HepG2 (cell line): ENCODE results near the gene INO80. TPM values are rescaled to one million over a fixed set of nuclear protein-coding genes. Genes with fewer than 3 reads are reported as not detected.

Experiments used
- ATAC-seq: fragments of 200-7000 bp; cut with Tn5 transposase; 3 replicates; pipeline ENCODE4 v1.9.1; 2020; ENCODE audit warnings: mild to moderate bottlenecking, moderate library complexity
- BruUV-seq: library from RNA; stranded (reverse); fragments of 400-500 nt; replicated peaks from 2 replicates; lab custom pipeline; 2021; lab: Mats Ljungman, UMichigan
- CTCF ChIA-PET: fragments of 300-600 bp; formaldehyde crosslinking; extraction: SDS; loops from one replicate; lab custom pipeline; 2021; ENCODE audit warnings: low total read pairs, inconsistent platforms, low intra/inter-chr PET ratio; lab: Yijun Ruan, JAX
- POLR2A ChIA-PET: fragments of 350-600 bp; sonication (Branson Sonifier 250); formaldehyde crosslinking; loops from one replicate; lab custom pipeline; 2020; ENCODE audit warnings: antibody characterized with exemption, inconsistent platforms; lab: Yijun Ruan, JAX
- DNase-seq: peaks from one replicate; pipeline ENCODE4 v3.0.0-alpha.2; 2015; ENCODE audit warnings: low spot score
- FAIRE-seq: peaks from 3 replicates; lab custom pipeline; 2011; peaks lifted over from hg19 to GRCh38; lab: Jason Lieb, UNC
- H2AFZ ChIP-seq: one replicate; pipeline ENCODE4 v1.6.1; 2011; ENCODE audit warnings: low read length, inconsistent platforms
- H3K27ac ChIP-seq: fragments of 300-600 bp; 3 replicates; pipeline ENCODE4 v1.8.0; 2011; ENCODE audit warnings: mixed run types, mild to moderate bottlenecking, mixed read lengths, low read length, inconsistent platforms; ENCODE audit not compliant: insufficient read depth; ENCODE audit errors: extremely low read length
- H3K27me3 ChIP-seq, 2 experiments: fragments of 200-600 bp in 1 of 2; 2 replicates in 1 of 2; 3 replicates in 1 of 2; pipeline versions ENCODE4 v1.6.0 to v1.8.0; 2011; ENCODE audit warnings: low read length in 2 of 2, mild to moderate bottlenecking in 2 of 2, moderate library complexity in 2 of 2, inconsistent platforms in 1 of 2; ENCODE audit not compliant: insufficient read depth in 2 of 2, control insufficient read depth in 1 of 2
- H3K36me3 ChIP-seq, 2 experiments: fragments of 200-600 bp in 1 of 2; replicated peaks in 1 of 2; 2 replicates in 1 of 2; 3 replicates in 1 of 2; pipeline versions ENCODE4 v1.5.1 to v1.8.0; 2011; ENCODE audit warnings: low read length in 2 of 2, inconsistent platforms in 1 of 2; ENCODE audit not compliant: insufficient read depth in 2 of 2, control insufficient read depth in 1 of 2
- H3K4me1 ChIP-seq: 2 replicates; pipeline ENCODE4 v1.5.1; 2012; ENCODE audit warnings: low read length, inconsistent platforms; ENCODE audit not compliant: insufficient read depth
- H3K4me2 ChIP-seq: 2 replicates; pipeline ENCODE4 v1.6.0; 2011; ENCODE audit warnings: low read depth, low read length, inconsistent platforms
- H3K4me3 ChIP-seq, 3 experiments: fragments of 200-600 bp in 1 of 3; sonication (generic), shearing (Covaris generic) in 1 of 3; replicated peaks in 1 of 3; 2 replicates each; pipeline ENCODE4 v1.5.1; 2011 to 2016; ENCODE audit warnings: low read length in 3 of 3, inconsistent platforms in 2 of 3, low read depth in 2 of 3, mild to moderate bottlenecking in 2 of 3, control low read depth in 1 of 3, mixed read lengths in 1 of 3; ENCODE audit not compliant: insufficient read depth in 1 of 3
- H3K79me2 ChIP-seq: one replicate; pipeline ENCODE4 v1.6.1; 2011; ENCODE audit warnings: low read length, inconsistent platforms; ENCODE audit not compliant: insufficient read depth
- H3K9ac ChIP-seq: 2 replicates; pipeline ENCODE4 v1.6.0; 2011; ENCODE audit warnings: mild to moderate bottlenecking, low read depth, low read length, inconsistent platforms; ENCODE audit not compliant: insufficient read depth
- H3K9me3 ChIP-seq: 2 replicates; pipeline ENCODE4 v1.5.1; 2012; ENCODE audit warnings: mild to moderate bottlenecking, low read length
- H4K20me1 ChIP-seq: 2 replicates; pipeline ENCODE4 v1.6.0; 2011; ENCODE audit warnings: inconsistent platforms, mild to moderate bottlenecking, low read length, moderate library complexity; ENCODE audit not compliant: insufficient read depth
- HNRNPH1 ChIP-seq: fragments of 200-400 bp; formaldehyde crosslinking; optimal IDR thresholded peaks from 2 replicates; pipeline ENCODE3; 2017; ENCODE audit warnings: mild to moderate bottlenecking, low read depth, low read length
- KDM5B ChIP-seq: sonication (generic); formaldehyde crosslinking; IDR thresholded peaks from 2 replicates; pipeline ENCODE4 v1.4.0; 2020; ENCODE audit warnings: missing genetic modification reagents, mild to moderate bottlenecking, borderline replicate concordance
- RBAK ChIP-seq: sonication (generic); formaldehyde crosslinking; IDR thresholded peaks from 2 replicates; pipeline ENCODE4 v1.5.1; 2020; ENCODE audit warnings: mild to moderate bottlenecking, missing genetic modification reagents
- RBM22 ChIP-seq: fragments of 200-400 bp; formaldehyde crosslinking; optimal IDR thresholded peaks from 2 replicates; pipeline ENCODE3; 2017; ENCODE audit warnings: mild to moderate bottlenecking, low read length, moderate library complexity
- SCMH1 ChIP-seq: sonication (generic); formaldehyde crosslinking; IDR thresholded peaks from 2 replicates; pipeline ENCODE4 v1.9.0; 2021; ENCODE audit warnings: missing genetic modification reagents, mild to moderate bottlenecking, borderline replicate concordance
- SMARCE1 ChIP-seq: fragments of 450-650 bp; IDR thresholded peaks from 2 replicates; pipeline ENCODE4 v1.6.1; 2017; ENCODE audit warnings: borderline replicate concordance
- SNAI1 ChIP-seq: sonication (generic); formaldehyde crosslinking; IDR thresholded peaks from 2 replicates; pipeline ENCODE4 v1.5.0; 2020; ENCODE audit warnings: mild to moderate bottlenecking, missing genetic modification reagents, borderline replicate concordance
- SP4 ChIP-seq: sonication (generic); formaldehyde crosslinking; IDR thresholded peaks from 2 replicates; pipeline ENCODE4 v1.8.1; 2023; ENCODE audit warnings: mild to moderate bottlenecking, missing genetic modification reagents
- SRY ChIP-seq: sonication (generic); formaldehyde crosslinking; IDR thresholded peaks from 2 replicates; pipeline ENCODE4 v1.8.0; 2022; ENCODE audit warnings: mild to moderate bottlenecking, missing genetic modification reagents
- SUZ12 ChIP-seq: fragments of 150-350 bp; IDR thresholded peaks from 2 replicates; pipeline ENCODE4 v1.6.1; 2014; ENCODE audit warnings: low read depth, low read length
- TBX3 ChIP-seq: fragments of 450-650 bp; IDR thresholded peaks from 2 replicates; pipeline ENCODE4 v1.6.1; 2017; ENCODE audit warnings: antibody characterized with exemption, mild to moderate bottlenecking, inconsistent platforms, borderline replicate concordance
- TEAD2 ChIP-seq: sonication (generic); formaldehyde crosslinking; IDR thresholded peaks from 2 replicates; pipeline ENCODE4 v1.9.0; 2021; ENCODE audit warnings: missing genetic modification reagents
- ZMAT3 ChIP-seq: sonication (generic); formaldehyde crosslinking; conservative IDR thresholded peaks from 2 replicates; pipeline ENCODE4 v1.7.0; 2021; ENCODE audit warnings: missing genetic modification reagents
- ZNF20 ChIP-seq: sonication (generic); formaldehyde crosslinking; IDR thresholded peaks from 2 replicates; pipeline ENCODE4 v1.4.0; 2020; ENCODE audit warnings: mild to moderate bottlenecking, moderate library complexity, missing genetic modification reagents
- WGBS: methylation state at CpG from one replicate; pipeline ENCODE4 v1.1.6; 2017; ENCODE audit warnings: low lambda C conversion rate; 5-methylcytosine and 5-hydroxymethylcytosine counted together
- in situ Hi-C: cut with HindIII; loops from 2 replicates; pipeline ENCODE4 v1.10.0; 2017; ENCODE audit warnings: low pct_unique_long_range_greater_than_20kb; ENCODE audit not compliant: extremely low pct_ligation_motif_present
- intact Hi-C: fragments of 100-400 bp; cut with micrococcal nuclease; formaldehyde crosslinking; loops from one replicate; pipeline ENCODE4 v1.10.0; 2022; ENCODE audit not compliant: unreplicated experiment
- polyA plus RNA-seq, 8 experiments: library from polyadenylated mRNA; depleted of rRNA in 3 of 8; stranded (reverse) in 7 of 8; unstranded in 1 of 8; fragments of >200 nt; fragmentation: Illumina TruSeq in 4 of 8; extraction: Trizol in 4 of 8; gene quantifications; 2 replicates each; pipeline versions ENCODE4 v1.2.1 to v1.2.3, GENCODE V29; 2011 to 2016; ENCODE audit warnings: low read depth in 4 of 8, missing spikeins in 1 of 8, mixed read lengths in 1 of 8; ENCODE audit not compliant: insufficient read depth in 1 of 8
- total RNA-seq, 5 experiments: library from RNA; depleted of rRNA; stranded (reverse); fragments of >200 nt; fragmentation: Illumina TruSeq; extraction: Trizol; gene quantifications; 2 replicates each; pipeline ENCODE4 v1.2.3, GENCODE V29; 2016; ENCODE audit warnings: low read depth in 1 of 5
- TF ChIP-seq, protein P1 (sequence below): sonication (generic); formaldehyde crosslinking; IDR thresholded peaks from 2 replicates; pipeline ENCODE4 v1.5.0; 2020; ENCODE audit warnings: missing genetic modification reagents
- TF ChIP-seq, protein P2 (sequence below): sonication (generic); formaldehyde crosslinking; IDR thresholded peaks from 2 replicates; pipeline ENCODE4 v1.4.0; 2020; ENCODE audit warnings: mild to moderate bottlenecking, missing genetic modification reagents

Gene INO80
- total and polyA plus RNA-seq, 2 of the 13 experiments (the other 11 are each of a cell fraction or from before 2014, with no cell fraction given), result 3.6 to 14.8 TPM

DNA sequence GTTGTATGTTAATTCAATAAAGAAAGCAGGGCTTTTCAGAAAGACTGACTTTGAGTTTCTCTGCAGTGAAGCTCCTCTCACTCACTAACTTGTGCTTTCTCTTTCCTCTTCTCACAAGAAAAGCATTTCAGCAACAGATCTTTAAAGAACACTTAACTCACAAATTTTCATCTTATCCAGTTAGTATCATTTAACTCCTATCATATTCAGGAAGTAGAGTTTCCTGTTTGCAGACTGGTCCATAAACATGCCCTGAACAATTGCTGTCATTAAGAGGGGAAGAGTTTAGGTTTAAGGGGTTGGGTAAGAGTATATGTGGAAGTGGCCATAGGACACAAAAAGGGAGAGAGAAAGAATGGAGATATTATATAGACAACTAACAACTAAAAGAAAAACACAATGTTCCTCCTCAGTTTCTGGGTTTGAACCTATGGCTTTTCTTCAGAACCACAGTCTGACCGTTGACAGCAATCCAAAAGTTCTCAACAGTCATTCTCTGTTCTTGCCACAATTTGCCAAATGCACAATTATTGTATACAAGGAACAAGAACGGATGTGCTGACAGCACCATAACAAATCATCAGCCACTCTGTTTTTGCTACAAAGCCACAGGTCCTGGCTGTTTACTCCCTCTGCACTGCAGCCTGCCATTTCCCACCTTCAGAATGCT lies 98.9 kb downstream of the INO80 start:
- no peak overlapping the region for H3K27ac ChIP-seq
- ATAC-seq (no peak), DNase-seq (no peak), FAIRE-seq (no peak)
- peaks cover 21 to 61% of the 10 kb centered on the region in 2 experiments for H3K36me3 ChIP-seq
- no TSS peak for BruUV-seq
- no peak overlapping the region for H3K9ac ChIP-seq
- intact Hi-C loops (no loop called here), in situ Hi-C loops (no loop called here)
- no peak overlapping the region for H3K4me3 ChIP-seq
- POLR2A ChIA-PET, result no interaction called here
- no peaks in the 10 kb centered on the region for H4K20me1 ChIP-seq
- no peaks in the 10 kb centered on the region for H3K79me2 ChIP-seq
- CTCF ChIA-PET, result no interaction called here
- H3K9me3 ChIP-seq, result no peaks in the 10 kb centered on the region
- TF ChIP-seq RBM22 (peak; percentile 31), SMARCE1 (no peak), SP4 (CRISPR knock-in tag) (no peak), SUZ12 (no peak)
- TF ChIP-seq, protein P1, sequence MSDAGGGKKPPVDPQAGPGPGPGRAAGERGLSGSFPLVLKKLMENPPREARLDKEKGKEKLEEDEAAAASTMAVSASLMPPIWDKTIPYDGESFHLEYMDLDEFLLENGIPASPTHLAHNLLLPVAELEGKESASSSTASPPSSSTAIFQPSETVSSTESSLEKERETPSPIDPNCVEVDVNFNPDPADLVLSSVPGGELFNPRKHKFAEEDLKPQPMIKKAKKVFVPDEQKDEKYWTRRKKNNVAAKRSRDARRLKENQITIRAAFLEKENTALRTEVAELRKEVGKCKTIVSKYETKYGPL, result no peak
- H3K4me2 ChIP-seq, result no peak overlapping the region
- 92% methylated on average over 2 of the region's 2 CpGs for WGBS
- H2AFZ ChIP-seq, result no peak overlapping the region
- H3K4me1 ChIP-seq, result peaks cover 31% of the 10 kb centered on the region
- no peaks in the 10 kb centered on the region for H3K27me3 ChIP-seq

DNA sequence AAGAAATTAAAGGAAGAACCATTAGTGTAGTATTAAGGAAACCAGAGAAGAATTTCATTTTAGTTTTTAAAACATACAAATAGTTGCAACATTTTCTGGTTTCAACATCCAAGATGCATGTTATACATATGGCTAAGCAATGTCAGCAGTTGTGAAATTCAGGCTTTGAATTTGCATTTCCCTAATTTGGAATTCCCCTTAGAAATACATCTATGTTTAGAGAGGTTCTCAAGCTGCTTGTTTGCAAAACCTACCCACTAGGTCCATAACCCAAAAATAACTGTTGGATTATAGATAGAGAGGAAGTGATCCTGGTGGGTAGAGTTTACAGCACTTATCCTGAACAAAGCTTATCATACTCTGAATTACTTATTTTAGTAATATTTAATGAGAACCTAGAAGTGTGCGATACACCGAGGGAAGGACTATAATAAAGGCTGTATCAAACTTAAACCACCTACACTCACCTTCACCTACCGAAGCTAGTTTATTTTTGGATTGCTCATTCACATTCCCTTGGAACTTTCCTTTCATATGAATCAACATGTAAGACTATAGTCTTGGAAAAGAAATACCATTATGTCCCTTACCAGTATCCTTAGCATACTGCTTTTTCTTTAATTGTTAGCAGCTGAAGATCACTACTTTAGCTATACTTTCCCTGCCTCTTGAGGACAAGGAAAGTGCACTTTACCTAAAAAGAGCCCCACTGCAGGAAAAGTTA lies 102.2 kb downstream of the INO80 start:
- Histone ChIP-seq H4K20me1 (no peaks in the 10 kb centered on the region), H3K79me2 (no peaks in the 10 kb centered on the region), H3K4me2 (no peak overlapping the region), H3K27me3 (no peaks in the 10 kb centered on the region), H3K9me3 (no peaks in the 10 kb centered on the region), H3K27ac (no peak overlapping the region), H2AFZ (no peak overlapping the region), H3K36me3 (peaks cover 14 to 56% of the 10 kb centered on the region in 2 experiments), H3K4me3 (no peak overlapping the region), H3K4me1 (peaks cover 6% of the 10 kb centered on the region; the same call in 1 of the 2 replicates), H3K9ac (no peak overlapping the region)
- ATAC-seq (no peak), FAIRE-seq (no peak), DNase-seq (no peak)
- ChIA-PET CTCF (no interaction called here), POLR2A (no interaction called here)
- intact Hi-C loops, result no loop called here
- TF ChIP-seq RBAK (CRISPR knock-in tag) (no peak), KDM5B (no peak), ZNF20 (no peak), SMARCE1 (no peak), TBX3 (no peak), SNAI1 (CRISPR knock-in tag) (no peak), SCMH1 (CRISPR knock-in tag) (no peak), ZMAT3 (no peak), HNRNPH1 (no peak), TEAD2 (CRISPR knock-in tag) (no peak), SRY (CRISPR knock-in tag) (no peak)
- TF ChIP-seq, protein P2, sequence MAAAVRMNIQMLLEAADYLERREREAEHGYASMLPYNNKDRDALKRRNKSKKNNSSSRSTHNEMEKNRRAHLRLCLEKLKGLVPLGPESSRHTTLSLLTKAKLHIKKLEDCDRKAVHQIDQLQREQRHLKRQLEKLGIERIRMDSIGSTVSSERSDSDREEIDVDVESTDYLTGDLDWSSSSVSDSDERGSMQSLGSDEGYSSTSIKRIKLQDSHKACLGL (CRISPR knock-in tag), result no peak
- in situ Hi-C loops, result no loop called here
- BruUV-seq, result no TSS peak
- WGBS, result 92% methylated on average over 3 of the region's 3 CpGs
